K562 (cell line): Measurements from ENCODE around the gene C14orf180. TPM values are rescaled to one million over a fixed set of nuclear protein-coding genes. Genes with fewer than 3 reads are reported as not detected.

ENCODE experiments used
- ATAC-seq: fragments of 200-7000 bp; cut with Tn5 transposase; 3 replicates; pipeline ENCODE4 v1.9.1; 2020; ENCODE audit warnings: moderate library complexity
- BruUV-seq: library from RNA; stranded (reverse); fragments of 400-500 nt; replicated peaks from 2 replicates; lab custom pipeline; 2021; lab: Mats Ljungman, UMichigan
- CTCF ChIA-PET: fragments of 300-600 bp; formaldehyde crosslinking; extraction: SDS; loops from one replicate; lab custom pipeline; 2021; ENCODE audit warnings: low intra/inter-chr PET ratio; lab: Yijun Ruan, JAX
- POLR2A ChIA-PET: fragments of 300-600, 350-650 bp; sonication (Branson Sonifier 250); formaldehyde crosslinking; extraction: SDS; loops from one replicate; lab custom pipeline; 2021; ENCODE audit warnings: antibody characterized with exemption, inconsistent platforms; lab: Yijun Ruan, JAX
- DNase-seq, 4 experiments: peaks; one replicate each; pipeline versions ENCODE4 v3.0.0 to v3.0.0-alpha.2; 2011 to 2018; ENCODE audit warnings: low spot score in 3 of 4, mixed read lengths in 3 of 4; ENCODE audit errors: extremely low read depth in 1 of 4
- FAIRE-seq: peaks from 2 replicates; lab custom pipeline; 2011; peaks lifted over from hg19 to GRCh38; lab: Jason Lieb, UNC
- H2AFZ ChIP-seq: 2 replicates; pipeline ENCODE4 v1.6.0; 2011; ENCODE audit warnings: low read depth, low read length, control low read depth, inconsistent platforms
- H3K27ac ChIP-seq: fragments of 200-600 bp; 3 replicates; pipeline ENCODE4 v1.8.0; 2011; ENCODE audit warnings: low read depth, mild to moderate bottlenecking, control low read depth, inconsistent platforms, low read length, moderate library complexity, mixed read lengths; ENCODE audit errors: extremely low read depth
- H3K27me3 ChIP-seq, 2 experiments: fragments of 300-600 bp in 1 of 2; 2 replicates in 1 of 2; 3 replicates in 1 of 2; pipeline versions ENCODE4 v1.6.0 to v1.8.0; 2011; ENCODE audit warnings: inconsistent platforms in 2 of 2, low read length in 2 of 2, mild to moderate bottlenecking in 1 of 2, mixed read lengths in 1 of 2, moderate library complexity in 1 of 2; ENCODE audit not compliant: control insufficient read depth in 2 of 2, insufficient read depth in 2 of 2
- H3K36me3 ChIP-seq: fragments of 300-600 bp; 3 replicates; pipeline ENCODE4 v1.8.0; 2011; ENCODE audit warnings: mild to moderate bottlenecking, low read length, inconsistent platforms; ENCODE audit not compliant: control insufficient read depth, insufficient read depth
- H3K4me1 ChIP-seq, 2 experiments: fragments of 200-600 bp in 1 of 2; replicated peaks in 1 of 2; 2 replicates in 1 of 2; 3 replicates in 1 of 2; pipeline versions ENCODE4 v1.5.1 to v1.8.0; 2011; ENCODE audit warnings: inconsistent platforms in 2 of 2, low read length in 2 of 2, mild to moderate bottlenecking in 1 of 2, mixed read lengths in 1 of 2, moderate library complexity in 1 of 2; ENCODE audit not compliant: control insufficient read depth in 2 of 2, insufficient read depth in 2 of 2
- H3K4me2 ChIP-seq: 2 replicates; pipeline ENCODE4 v1.6.1; 2011; ENCODE audit warnings: low read length, control low read depth, inconsistent platforms, mixed read lengths; ENCODE audit not compliant: insufficient read depth
- H3K4me3 ChIP-seq: fragments of 200-600 bp; sonication (generic), shearing (Covaris generic); 2 replicates; pipeline ENCODE4 v1.5.1; 2016; ENCODE audit warnings: control low read depth, inconsistent platforms
- H3K79me2 ChIP-seq: fragments of 200-600 bp; 3 replicates; pipeline ENCODE4 v1.8.0; 2011; ENCODE audit warnings: low read length, inconsistent platforms; ENCODE audit not compliant: control insufficient read depth, insufficient read depth
- H3K9ac ChIP-seq, 2 experiments: 2 replicates each; pipeline versions ENCODE4 v1.6.0 to v1.6.1; 2011; ENCODE audit warnings: low read depth in 2 of 2, low read length in 2 of 2, control low read depth in 1 of 2, inconsistent platforms in 1 of 2, mild to moderate bottlenecking in 1 of 2, mixed read lengths in 1 of 2; ENCODE audit not compliant: insufficient read depth in 1 of 2
- H3K9me1 ChIP-seq: one replicate; pipeline ENCODE4 v1.6.0; 2011; ENCODE audit warnings: inconsistent platforms, mild to moderate bottlenecking, low read length, moderate library complexity; ENCODE audit not compliant: control insufficient read depth, insufficient read depth
- H3K9me3 ChIP-seq: replicated peaks from 2 replicates; pipeline ENCODE4 v1.5.1; 2011; ENCODE audit warnings: low read depth, low read length, inconsistent platforms; ENCODE audit not compliant: control insufficient read depth, insufficient read depth
- H4K20me1 ChIP-seq: replicated peaks from 2 replicates; pipeline ENCODE4 v1.6.1; 2011; ENCODE audit warnings: low read length, inconsistent platforms, mixed read lengths; ENCODE audit not compliant: control insufficient read depth, insufficient read depth
- BHLHE40 ChIP-seq: IDR thresholded peaks from 2 replicates; pipeline ENCODE4 v1.6.1; 2011; ENCODE audit warnings: low read length, improper control_type of control experiment
- MAFG ChIP-seq: fragments of 450-650 bp; conservative IDR thresholded peaks from 2 replicates; pipeline ENCODE4 v1.6.1; 2016; ENCODE audit warnings: missing genetic modification characterization, missing compliant biosample characterization
- NR2C1 ChIP-seq, 2 experiments: fragments of 450-650 bp; IDR thresholded peaks; 2 replicates each; pipeline ENCODE4 v1.6.1; 2017; ENCODE audit warnings: mild to moderate bottlenecking in 2 of 2, antibody characterized with exemption in 1 of 2, inconsistent platforms in 1 of 2, missing compliant biosample characterization in 1 of 2, missing genetic modification characterization in 1 of 2
- RAD21 ChIP-seq, 2 experiments: fragments of 250-450 bp in 1 of 2; fragments of 450-650 bp in 1 of 2; sonication (Bioruptor Pico) in 1 of 2; formaldehyde crosslinking in 1 of 2; IDR thresholded peaks in 1 of 2; conservative IDR thresholded peaks in 1 of 2; 2 replicates each; pipeline versions ENCODE4 v1.4.0 to v1.8.0; 2020 to 2022; ENCODE audit warnings: mild to moderate bottlenecking in 2 of 2, moderate library complexity in 1 of 2
- ZFX ChIP-seq: sonication (generic); formaldehyde crosslinking; IDR thresholded peaks from 2 replicates; pipeline ENCODE4 v1.8.0; 2022; ENCODE audit warnings: mild to moderate bottlenecking, missing genetic modification reagents, moderate library complexity
- ZNF121 ChIP-seq: sonication (generic); formaldehyde crosslinking; conservative IDR thresholded peaks from 2 replicates; pipeline ENCODE4 v1.8.0; 2022; ENCODE audit warnings: missing genetic modification reagents
- WGBS: fragments of 100-300 bp; shearing (Covaris generic); methylation state at CpG from one replicate; pipeline ENCODE4 v1.1.6; 2016; ENCODE audit warnings: low coverage, mixed read lengths; ENCODE audit not compliant: insufficient coverage; ENCODE audit errors: missing lambda C conversion rate; 5-methylcytosine and 5-hydroxymethylcytosine counted together
- in situ Hi-C: fragments of 300-500 bp; cut with MboI; formaldehyde crosslinking; loops from 4 replicates; pipeline ENCODE4 v1.15.0; 2018; ENCODE audit warnings: inconsistent platforms, mixed read lengths
- intact Hi-C: fragments of 100-400 bp; cut with micrococcal nuclease; formaldehyde crosslinking; loops from 2 replicates; pipeline ENCODE4 v1.14.2; 2022
- polyA plus RNA-seq, 8 experiments: library from polyadenylated mRNA; depleted of rRNA in 4 of 8; stranded (reverse) in 5 of 8; unstranded in 3 of 8; fragments of >200 nt; fragmentation: Nextera tagmentation in 2 of 8; fragmentation: Illumina TruSeq in 1 of 8; extraction: Ambion mirVana in 2 of 8; extraction: Trizol in 1 of 8; gene quantifications; 2 replicates each; pipeline versions ENCODE4 v1.2.1 to v1.2.3, GENCODE V29; 2011 to 2014; ENCODE audit warnings: inconsistent platforms in 1 of 8, missing spikeins in 1 of 8
- total RNA-seq, 7 experiments: library from RNA; depleted of rRNA in 6 of 7; stranded (reverse); fragments of >200 nt in 6 of 7; fragmentation: Illumina TruSeq in 2 of 7; extraction: Trizol in 2 of 7; gene quantifications; 2 replicates each; pipeline versions ENCODE4 v1.2.1 to v1.2.3, GENCODE V29; 2011 to 2021; ENCODE audit warnings: low replicate concordance in 1 of 7

Gene C14orf180
- total and polyA plus RNA-seq, 9 of the 15 experiments (the other 6 are each of a cell fraction or from before 2014, with no cell fraction given) = not detected

- TF ChIP-seq RAD21 (CRISPR knock-in tag; conservative IDR thresholded peaks at IDR 0.05 in 1 of 2, IDR thresholded peaks at IDR 0.05 in 1 of 2) (peak; percentile 66 to 78), MAFG (tag) (0 out of 2 replicates have a peak, but pooled peaks have one; percentile 24)
- TF ChIP-seq, all 486 proteins: peak for 9
These were observed 15.6 kb upstream of the C14orf180 start (continued) for GRCh38 chr14:104563742-104564615.

DNA sequence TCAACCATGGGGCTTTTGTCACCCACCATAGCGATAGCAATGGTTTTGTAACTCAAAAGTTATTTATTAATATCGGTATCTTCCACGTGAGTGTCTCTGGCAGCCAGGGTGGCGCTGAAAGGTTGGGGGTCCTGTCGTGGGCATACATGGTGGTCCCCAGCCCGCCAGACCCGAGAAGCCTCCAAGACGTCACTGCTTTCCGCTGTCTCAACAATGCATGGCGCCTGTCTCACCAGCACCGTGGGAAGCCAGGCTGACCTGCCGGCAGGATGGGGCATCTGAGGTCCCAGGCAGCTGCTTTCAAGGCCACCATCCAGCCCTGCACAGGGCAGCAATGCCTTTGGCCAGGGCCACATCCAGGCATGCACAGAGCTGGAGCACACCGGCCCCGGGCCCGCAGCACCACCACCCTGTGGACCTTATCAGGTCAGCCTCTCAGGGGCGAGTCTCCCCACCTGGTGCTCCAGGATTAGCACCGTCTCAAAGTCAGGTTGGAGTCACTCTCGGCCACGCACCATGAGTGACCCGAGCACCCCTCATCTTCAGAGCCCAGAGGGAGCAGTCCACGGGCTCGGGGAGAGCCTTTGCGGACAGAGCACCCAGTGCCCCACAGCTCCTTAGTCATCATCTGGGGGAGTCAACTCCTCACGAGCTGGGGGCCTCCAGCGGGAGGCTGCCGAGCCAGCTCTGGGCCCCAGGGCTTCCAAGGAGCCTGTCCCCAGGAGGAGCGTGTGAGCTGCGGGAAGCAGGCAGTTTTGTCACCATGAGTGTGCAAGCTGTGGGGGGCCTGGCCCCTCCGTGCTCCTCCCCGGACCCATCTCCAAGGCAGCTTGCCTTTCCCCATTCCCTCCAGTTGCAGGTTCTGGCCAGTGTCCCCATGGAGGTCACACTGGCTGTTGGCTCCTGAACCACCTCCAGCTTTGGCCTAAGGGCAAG, 14.6 kb upstream of the C14orf180 start:
- CTCF ChIA-PET = interaction anchor here (2.4 kb wide), 1 partner anchor 487 kb away, joined by 9 read pairs; no protein-coding TSS in a partner anchor
- TF ChIP-seq ZFX (CRISPR knock-in tag) (no peak), BHLHE40 (0 out of 2 replicates have a peak, but pooled peaks have one; percentile 32), ZNF121 (no peak), NR2C1 (IDR thresholded peaks at IDR 0.05) (no peak), NR2C1 (tag; IDR thresholded peaks at IDR 0.05) (no peak)
- TF ChIP-seq, all 486 proteins: peak for 1
- no peak overlapping the region; a peak in 1 of 4 replicates for H3K9ac ChIP-seq
- peaks cover 0 to 40% of the 10 kb centered on the region in 2 experiments; a peak in 2 of 5 replicates for H3K4me1 ChIP-seq
- POLR2A ChIA-PET = interaction anchor here (0.6 to 1.1 kb wide), 4 partner anchors 9 to 41 kb away, joined by 3 to 4 read pairs (median 4); no protein-coding TSS in a partner anchor
- H2AFZ ChIP-seq = no peak overlapping the region
- FAIRE-seq (no peak), DNase-seq (peak in 2 of 4 experiments; percentile 35 to 38), ATAC-seq (no peak)
- peaks cover 0 to 40% of the 10 kb centered on the region in 2 experiments; a peak in 3 of 5 replicates for H3K27me3 ChIP-seq
- intact Hi-C loops = loop anchor here (5.0 to 10.0 kb wide), 3 partner anchors 60 to 488 kb away; no protein-coding TSS in a partner anchor
- no peak overlapping the region for H3K27ac ChIP-seq
- no peaks in the 10 kb centered on the region for H3K9me1 ChIP-seq
- no TSS peak for BruUV-seq
- H3K36me3 ChIP-seq = no peaks in the 10 kb centered on the region
- no peaks in the 10 kb centered on the region for H3K9me3 ChIP-seq
- H3K4me2 ChIP-seq = no peak overlapping the region
- in situ Hi-C loops = no loop called here
- no peak overlapping the region for H3K4me3 ChIP-seq
- WGBS = 1% methylated on average over 24 of the region's 30 CpGs
- H3K79me2 ChIP-seq = no peaks in the 10 kb centered on the region
- no peaks in the 10 kb centered on the region; the same call in none of the 2 replicates for H4K20me1 ChIP-seq
